Activated T-cell treated with anti-CD3 and anti-CD28 coated beads for 48 hours (primary cell): ENCODE results near the gene ZNF594.
"Not testable (repeated sequence)": the region's sequence is repeated elsewhere in the genome, so short reads cannot be mapped to it uniquely, and the experiment has no call there.

Experiments used
- DNase-seq: peaks from one replicate; pipeline ENCODE4 v3.0.0-alpha.2; 2020; ENCODE audit warnings: low read depth

ZNF594 gene

DNA sequence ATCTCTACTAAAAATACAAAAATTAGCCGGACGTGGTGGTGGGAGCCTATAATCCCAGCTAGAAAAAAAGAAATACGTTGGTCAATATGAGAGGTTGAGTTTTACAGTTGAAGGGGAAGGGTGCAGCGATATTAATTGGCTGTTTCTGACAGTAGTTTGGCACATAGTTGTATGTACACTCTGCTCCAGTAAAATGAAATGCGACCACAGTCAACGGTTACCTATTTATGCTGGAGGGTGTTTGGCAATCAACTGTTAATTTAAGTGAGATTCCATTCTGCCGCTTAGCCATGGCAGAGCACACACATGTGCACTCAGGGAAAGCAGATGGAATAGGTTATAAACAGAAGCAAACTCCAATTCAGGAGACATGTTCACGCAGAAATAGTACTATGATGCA, 9.3 kb upstream of the ZNF594 start:
- no peak for DNase-seq

DNA sequence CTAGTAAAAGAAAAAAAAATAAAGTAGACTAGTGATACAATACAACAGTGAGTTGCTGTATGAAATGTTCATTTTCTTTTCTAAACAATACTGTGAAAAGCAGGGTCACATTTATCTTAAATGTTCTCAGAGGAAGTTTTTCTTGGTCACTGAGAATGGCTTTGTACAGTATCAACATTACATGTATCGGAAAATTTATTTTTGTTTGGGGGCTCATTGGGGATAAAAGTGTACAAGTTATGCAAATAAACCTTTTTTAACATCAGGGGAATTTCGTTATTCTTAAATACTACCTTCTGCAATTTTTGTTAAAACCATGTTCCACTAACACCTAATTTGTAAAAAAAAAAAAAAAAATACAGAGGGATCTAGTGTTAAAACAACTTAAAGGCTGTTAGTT, 8.7 kb upstream of the ZNF594 start:
- no peak for DNase-seq

DNA sequence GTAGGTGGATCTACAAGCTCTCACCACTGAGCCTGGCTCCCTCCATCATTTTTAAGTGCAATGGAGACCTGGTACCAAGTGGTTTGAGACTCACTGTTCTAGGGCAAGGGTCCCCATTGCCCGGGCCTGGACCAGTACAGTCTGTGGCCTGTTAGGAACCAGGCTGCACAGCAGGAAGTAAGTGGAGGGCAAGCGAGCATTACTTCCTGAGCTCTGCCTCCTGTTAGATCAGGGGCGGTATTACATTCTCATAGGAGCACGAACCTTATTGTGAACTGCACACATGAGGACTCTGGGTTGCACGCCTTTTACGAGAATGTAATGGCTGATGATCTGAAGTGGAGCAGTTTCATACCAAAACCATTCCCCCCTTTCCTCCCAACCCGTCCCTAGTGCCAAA, 6.8 kb upstream of the ZNF594 start:
- no peak for DNase-seq

DNA sequence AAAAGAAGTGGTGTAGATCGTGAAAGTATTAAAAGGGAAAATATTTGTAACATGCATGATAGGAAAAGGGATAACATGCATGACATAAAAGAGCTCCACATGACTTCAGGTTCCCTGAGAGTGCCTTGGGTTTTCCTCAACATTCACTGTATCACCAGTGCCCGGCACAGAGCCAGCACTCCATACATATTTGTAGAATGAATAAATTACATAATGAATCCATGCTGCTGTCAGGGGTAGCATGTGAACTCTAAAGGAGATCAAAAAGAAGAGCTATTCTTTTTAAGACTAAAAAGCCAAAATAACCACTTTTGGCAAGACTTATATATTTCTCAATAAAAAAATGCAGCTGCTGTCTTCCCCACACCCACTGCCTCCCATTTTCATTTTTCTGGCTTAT, 2.7 kb upstream of the ZNF594 start:
- no peak for DNase-seq

DNA sequence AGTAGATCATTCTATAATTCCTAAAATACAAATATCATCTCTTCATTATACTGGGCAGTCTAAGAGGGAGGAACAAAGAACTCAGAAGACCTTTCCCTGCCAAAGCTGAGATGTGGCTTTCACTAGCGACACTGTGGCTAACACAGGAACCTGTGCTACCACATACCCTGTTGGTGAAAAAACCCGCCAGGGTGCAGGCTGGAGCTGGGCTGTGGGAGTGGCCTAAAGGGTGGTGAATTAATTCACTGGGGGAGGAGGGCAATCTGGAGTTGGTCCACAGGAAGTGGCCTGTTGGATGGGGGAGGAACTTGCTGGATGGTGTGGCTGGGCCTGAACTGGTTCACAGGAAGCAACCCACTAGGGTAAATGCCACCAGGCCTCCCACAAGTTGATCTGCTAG, 7.4 kb downstream of the ZNF594 start:
- DNase-seq, result no peak

DNA sequence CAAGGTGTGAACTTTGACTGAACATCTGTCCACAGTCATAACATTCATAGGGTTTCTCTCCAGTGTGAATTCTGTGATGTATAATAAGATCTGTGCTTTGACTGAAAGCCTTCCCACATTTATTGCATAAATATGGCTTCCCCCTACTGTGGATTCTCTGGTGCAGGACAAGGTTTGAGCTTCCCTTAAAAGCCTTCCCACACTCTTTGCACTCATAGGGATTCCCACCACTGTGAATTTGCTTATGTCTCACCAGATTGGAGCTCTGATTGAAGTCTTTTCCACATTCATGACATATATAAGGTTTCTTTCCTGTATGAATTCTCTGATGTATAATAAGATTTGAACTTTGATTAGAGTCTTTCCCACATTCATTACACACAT, 8.3 kb downstream of the ZNF594 start:
- no peak for DNase-seq

DNA sequence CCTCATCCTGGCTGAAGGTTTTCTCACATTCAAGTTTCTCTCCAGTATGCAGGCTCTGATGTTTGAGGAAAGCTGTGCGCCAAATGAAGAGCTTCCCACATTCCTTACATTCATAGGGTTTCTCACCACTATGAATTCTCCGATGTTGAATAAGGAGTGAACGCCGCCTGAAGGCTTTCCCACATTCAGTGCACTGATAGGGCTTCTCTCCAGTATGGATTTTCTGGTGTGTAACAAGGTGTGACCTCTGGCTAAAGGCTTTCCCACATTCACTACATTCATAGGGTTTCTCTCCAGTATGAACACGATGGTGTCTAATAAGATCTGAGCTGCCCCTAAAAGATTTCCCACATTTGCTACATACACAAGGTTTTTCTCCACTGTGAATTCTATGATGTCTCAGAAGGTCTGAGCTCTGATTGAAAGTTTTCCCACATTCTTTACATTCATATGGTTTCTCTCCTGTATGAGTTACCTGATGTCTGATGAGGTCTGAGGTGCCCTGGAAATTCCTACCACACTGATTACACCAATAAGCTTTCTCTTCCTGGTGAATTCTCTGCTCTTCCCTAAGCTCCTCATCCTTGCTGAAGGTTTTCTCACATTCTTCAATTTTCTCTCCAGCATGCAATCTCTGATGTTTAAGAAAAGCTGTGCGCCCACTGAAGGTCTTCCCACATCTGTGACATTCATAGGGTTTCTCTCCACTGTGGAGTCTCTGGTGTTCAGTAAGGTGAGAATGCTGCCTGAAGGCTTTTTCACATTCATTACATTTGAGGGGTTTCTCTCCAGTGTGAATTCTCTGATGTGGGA, 8.9 kb downstream of the ZNF594 start:
- DNase-seq, result no peak

DNA sequence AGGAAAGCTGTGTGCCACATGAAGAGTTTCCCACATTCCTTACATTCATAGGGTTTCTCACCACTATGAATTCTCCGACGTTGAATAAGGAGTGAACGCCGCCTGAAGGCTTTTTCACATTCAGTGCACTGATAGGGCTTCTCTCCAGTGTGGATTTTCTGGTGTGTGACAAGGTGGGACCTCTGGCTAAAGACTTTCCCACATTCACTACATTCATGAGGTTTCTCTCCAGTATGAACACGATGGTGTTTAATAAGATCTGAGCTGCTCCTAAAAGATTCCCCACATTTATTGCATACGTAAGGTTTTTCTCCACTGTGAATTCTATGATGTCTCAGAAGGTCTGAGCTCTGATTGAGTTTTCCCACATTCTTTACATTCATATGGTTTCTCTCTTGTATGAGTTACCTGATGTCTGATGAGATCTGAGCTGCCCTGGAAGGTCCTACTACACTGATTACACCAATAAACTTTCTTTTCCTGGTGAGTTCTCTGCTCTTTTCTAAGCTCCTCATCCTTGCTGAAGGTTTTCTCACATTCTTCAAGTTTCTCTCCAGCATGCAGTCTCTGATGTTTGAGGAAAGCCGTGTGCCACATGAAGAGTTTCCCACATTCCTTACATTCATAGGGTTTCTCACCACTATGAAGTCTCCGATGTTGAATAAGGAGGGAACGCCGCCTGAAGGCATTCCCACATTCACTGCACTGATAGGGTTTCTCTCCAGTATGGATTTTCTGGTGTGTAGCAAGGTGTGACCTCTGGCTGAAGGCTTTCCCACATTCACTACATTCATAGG, 10.0 kb downstream of the ZNF594 start:
- no peak for DNase-seq

DNA sequence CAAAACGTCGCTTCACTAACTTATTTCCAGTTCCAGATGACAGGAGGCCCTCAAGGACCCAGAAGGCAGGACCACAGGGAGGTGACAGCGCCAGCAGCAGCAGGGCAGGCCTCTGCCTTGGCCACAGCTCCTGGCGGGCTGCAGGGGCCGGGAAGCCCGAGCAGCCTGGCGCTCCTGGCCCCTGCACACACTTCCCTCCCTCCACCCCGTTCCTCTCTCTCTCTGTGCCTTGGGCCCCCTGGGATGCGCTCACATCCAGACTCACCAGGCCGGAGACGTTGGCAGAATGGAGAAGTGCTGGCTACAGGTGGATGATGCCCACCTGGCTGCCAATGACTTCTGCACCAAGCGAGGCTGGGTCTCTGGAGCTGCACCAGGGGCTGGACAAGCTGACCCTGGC, 12.7 kb downstream of the ZNF594 start:
- no peak for DNase-seq

DNA sequence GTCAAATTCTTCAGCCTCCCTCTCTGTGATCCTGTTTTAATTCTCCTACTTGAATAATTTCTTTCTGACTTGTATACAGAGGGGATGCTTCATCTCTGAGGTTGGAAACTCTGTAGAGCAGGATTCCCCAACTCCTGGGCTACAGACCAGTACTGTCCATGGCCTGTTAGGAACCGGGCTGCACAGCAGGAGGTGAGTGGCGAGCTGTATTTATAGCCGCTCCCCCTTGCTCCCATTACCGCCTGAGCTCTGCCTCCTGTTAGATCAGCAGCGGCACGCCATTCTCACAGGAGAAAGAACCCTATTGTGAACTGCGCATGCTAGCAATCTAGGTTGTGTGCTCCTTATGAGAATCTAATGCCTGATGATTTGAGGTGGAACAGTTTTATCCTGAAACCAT, 16.6 kb downstream of the ZNF594 start:
- not testable (repeated sequence) for DNase-seq

DNA sequence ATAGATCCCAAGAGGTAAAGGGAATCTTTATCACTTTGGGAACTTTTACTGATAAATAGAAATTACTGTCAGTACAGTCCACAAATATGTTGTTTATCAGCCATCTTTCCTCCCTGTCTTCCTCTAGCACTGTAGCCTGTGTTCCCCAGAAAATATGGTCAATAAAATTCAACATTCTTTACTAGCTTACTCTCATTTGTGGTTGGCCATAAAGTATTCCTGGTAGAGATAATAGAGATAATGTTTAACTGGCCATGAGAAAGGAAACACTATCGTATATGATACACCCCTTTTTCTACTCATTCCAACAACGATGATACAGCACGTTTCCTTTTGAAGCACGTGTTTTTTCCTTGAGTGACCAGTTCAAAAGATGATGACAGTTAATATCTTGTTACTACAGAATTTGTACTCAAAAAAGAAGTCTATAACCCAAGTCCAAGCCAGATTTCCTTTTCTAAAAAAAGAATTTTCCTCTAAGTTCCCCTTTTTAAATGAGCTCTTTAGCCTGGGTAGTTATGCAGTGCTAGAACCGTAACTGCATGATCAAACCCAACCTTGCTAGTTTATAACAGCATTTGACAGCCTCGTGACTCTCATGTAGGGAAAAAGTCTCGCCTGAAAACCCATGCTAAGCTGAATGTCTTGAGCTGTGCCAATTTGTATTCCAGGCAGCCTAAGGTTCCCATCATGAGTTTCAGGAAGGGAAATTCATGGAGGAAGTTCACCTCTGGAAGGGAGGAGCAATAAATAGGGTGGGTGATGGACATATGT, 25.7 kb downstream of the ZNF594 start:
- DNase-seq, result not testable (repeated sequence)

DNA sequence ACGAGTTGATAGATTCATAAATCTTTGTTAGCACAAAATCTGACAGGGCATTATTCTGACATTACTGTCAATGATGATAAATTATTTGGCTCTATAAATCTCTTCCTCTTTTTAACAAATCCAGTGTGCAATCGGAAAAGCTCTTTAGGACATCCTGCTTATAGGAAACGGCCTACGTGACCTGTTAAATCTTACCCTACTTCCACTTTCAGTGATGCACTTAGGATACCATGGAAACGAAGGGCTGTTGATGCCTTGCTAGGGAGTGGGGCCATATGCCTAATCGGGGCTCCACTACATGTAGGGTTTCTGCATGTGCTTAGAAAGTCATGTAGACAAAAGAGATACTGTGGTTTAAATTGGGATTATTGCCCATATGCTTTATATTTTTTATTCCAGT, 27.2 kb downstream of the ZNF594 start:
- DNase-seq, result no peak

DNA sequence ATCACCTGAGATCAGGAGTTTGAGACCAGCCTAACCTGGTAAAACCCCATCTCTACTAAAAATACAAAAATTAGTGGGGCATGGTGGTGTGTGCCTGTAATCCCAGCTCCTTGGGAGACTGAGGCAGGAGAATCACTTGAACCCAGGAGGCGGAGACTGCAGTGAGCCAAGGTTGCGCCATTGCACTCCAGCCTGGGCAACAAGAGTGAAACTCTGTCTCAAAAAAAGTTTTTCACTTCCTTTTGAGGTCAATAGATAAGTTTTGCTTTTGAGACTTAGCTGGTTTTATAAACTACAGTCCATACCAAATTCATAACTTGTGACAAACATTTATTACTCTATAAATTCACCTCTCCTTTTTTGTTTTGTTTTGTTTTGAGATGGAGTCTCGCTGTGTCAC, 29.9 kb downstream of the ZNF594 start:
- DNase-seq, result not testable (repeated sequence)

DNA sequence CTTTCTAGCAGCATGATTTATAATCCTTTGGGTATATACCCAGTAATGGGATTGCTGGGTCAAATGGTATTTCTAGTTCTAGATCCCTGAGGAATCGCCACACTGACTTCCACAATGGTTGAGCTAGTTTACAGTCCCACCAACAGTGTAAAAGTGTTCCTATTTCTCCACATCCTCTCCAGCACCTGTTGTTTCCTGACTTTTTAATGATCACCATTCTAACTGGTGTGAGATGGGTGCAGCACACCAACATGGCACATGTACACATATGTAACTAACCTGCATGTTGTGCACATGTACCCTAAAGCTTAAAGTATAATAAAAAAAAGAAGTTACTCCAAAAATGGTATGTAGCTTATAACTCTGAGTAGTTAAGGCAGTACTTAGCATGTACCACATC, 31.0 kb downstream of the ZNF594 start:
- not testable (repeated sequence) for DNase-seq

DNA sequence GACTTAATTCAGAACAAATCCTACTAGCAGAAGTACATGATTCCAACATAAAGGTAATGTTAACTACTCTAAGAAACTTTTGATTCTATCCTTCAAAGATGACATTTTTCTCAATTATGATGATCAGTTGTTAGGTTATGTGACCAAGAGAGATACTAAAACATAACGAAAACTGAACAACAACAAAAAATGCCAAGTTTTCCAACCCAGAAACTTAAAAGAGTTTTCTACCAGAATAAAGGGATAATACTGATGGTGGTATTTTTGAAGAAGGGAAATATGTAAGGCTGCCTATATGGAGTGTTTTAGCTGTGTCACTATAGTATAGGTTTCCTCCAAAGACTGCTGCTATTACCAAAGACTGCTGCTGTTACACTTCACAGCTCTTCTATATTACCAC, 45.5 kb downstream of the ZNF594 start:
- not testable (repeated sequence) for DNase-seq

DNA sequence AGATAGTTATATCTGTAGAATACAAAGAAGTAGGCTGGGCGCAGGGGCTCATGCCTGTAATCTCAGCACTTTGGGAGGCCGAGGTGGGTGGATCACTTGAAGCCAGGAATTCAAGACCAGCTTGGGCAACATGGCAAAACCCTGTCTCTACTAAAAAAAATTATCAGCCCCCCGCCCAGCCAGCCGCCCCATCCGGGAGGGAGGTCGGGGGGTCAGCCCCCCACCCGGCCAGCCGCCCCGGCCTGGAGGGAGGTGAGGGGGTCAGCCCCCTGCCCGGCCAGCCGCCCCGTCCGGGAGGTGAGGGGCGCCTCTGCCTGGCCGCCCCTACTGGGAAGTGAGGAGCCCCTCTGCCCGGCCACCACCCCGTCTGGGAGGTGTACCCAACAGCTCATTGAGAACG, 48.8 kb downstream of the ZNF594 start:
- DNase-seq, result not testable (repeated sequence)

DNA sequence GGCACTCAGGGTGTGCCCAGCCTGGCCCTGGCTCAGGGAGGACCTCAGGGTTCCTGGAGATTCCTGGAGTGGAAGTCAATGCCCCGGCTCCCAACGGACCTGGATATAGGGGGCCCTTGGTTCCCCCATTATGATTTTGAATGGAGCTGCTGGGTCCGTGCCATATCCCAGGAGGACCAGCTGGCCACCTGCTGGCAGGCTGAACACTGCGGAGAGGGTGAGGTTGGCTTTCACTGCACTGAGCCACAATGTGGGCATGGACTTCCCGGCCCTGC, 52.3 kb downstream of the ZNF594 start:
- DNase-seq, result no peak

DNA sequence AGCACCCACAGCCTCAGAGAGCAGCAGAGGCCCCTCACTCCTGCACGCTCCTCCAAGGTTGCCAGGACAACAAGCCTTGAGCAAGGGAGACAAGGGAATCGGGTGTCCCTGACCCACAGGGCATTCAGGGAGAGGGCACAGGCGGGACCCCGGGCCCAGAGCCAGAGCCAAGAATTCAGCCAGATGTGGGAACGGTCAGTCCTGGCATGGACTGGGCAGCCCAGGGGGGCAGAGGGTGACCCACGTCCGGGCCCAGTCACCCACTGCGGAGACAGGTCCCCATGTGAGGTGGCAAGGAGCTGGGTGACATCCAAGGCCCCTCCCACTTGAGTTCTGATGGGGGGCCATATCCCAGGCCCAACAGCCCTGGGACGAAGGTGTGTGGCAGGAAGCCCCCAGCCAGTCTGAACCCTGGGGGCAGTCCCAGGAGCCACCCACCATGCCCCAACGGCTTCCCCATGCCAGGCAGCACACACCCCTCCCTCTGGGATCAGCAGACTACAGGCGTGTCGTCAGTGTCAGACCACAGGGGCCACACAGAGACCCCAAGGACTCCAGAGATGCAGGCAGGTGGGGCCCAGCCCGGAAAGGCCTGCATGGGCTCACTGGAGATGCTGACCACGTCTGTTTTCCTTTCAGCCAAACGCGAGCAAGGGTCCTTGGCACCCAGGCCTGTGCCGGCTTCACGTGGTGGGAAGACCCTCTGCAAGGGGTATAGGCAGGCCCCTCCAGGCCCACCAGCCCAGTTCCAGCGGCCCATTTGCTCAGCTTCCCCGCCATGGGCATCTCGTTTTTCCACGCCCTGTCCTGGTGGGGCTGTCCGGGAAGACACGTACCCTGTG, 52.8 kb downstream of the ZNF594 start:
- no peak for DNase-seq

DNA sequence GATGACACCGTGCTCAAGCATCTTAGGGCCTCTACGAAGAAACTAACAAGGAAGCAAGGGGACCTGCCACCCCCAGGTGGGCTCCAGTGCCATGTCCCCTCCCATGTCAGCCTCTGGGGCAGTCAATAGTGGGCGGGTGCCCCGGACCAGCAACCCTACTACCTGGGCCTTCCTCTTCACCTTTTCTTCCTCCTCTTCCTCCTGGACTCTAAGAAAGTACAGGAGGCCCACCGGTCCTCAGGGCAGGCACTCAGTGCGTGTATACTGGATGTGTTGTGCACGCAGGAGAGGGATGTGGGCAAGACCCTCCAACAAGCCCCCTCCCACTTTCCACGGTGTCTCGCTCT, 53.5 kb downstream of the ZNF594 start:
- not testable (repeated sequence) for DNase-seq

DNA sequence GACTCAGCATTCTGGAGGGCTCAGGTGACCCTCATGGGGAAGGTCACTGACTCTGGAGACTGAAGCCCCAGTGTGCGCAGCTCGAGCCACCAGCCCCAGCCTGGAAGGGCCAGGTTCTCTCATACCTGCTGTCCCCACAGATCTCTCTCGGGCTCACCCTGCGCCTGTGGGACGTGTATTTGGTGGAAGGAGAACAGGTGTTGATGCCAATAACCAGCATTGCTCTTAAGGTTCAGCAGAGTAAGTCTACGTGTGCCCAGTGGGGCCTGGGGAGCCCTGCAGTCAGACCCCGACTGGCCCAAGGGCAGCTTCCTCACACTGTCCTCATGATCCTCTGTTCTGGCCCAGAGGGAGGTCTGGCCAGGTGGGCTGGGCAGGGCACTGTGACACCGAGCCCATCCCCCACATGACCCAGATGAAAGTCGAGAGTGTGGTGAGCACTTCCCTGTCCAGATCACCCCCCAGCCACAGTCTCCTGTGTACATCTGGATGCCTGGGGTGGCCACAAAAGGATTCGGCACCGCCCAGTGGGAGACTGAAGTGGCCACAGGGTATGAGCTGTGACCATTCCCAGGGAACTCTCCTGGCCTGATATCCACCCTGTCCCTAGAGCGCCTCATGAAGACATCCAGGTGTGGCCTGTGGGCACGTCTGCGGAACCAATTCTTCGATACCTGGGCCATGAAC, 54.0 kb downstream of the ZNF594 start:
- not testable (repeated sequence) for DNase-seq

DNA sequence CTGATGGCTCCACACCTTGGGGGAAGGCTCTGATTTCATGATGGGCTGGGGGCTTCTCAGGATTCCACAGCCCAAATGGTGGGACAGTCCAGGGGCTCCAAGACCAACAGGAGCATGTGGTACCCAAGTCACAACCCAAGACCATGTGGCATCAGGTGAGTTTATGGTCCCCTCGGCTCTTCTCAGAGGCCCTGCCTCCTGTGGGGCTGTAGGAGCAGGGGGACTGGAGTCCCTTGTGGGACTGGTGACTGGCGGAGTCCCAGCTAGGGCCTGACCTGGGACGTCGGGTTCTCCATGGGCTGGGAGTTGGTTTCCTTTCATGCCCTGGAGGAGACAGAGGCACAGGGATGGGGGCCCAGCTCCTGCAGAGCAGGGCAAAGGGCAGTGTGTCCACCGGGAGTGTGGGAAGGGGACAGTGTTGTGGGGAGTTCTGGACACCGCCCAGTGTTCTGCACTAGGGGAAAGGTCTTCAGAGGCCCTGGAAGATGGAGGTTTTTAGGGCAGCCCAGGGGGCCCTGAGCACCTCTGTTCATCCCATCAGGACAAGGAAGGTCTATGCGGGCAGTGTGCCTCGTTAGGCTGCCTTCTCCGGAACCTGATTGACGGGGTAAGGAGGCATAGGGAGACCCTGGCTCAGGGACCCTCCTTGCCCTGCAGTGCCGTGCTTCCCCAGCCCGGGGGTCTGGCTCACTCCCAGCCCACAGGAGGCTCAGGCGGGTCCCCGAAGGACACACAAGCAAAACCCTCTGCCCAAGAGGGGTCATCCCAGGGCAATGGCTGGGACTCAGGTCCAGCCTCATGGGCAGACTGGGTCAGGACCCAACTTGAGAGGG, 54.9 kb downstream of the ZNF594 start:
- not testable (repeated sequence) for DNase-seq
